ENCODE data around the gene HOXB8.

HOXB8 gene

DNA sequence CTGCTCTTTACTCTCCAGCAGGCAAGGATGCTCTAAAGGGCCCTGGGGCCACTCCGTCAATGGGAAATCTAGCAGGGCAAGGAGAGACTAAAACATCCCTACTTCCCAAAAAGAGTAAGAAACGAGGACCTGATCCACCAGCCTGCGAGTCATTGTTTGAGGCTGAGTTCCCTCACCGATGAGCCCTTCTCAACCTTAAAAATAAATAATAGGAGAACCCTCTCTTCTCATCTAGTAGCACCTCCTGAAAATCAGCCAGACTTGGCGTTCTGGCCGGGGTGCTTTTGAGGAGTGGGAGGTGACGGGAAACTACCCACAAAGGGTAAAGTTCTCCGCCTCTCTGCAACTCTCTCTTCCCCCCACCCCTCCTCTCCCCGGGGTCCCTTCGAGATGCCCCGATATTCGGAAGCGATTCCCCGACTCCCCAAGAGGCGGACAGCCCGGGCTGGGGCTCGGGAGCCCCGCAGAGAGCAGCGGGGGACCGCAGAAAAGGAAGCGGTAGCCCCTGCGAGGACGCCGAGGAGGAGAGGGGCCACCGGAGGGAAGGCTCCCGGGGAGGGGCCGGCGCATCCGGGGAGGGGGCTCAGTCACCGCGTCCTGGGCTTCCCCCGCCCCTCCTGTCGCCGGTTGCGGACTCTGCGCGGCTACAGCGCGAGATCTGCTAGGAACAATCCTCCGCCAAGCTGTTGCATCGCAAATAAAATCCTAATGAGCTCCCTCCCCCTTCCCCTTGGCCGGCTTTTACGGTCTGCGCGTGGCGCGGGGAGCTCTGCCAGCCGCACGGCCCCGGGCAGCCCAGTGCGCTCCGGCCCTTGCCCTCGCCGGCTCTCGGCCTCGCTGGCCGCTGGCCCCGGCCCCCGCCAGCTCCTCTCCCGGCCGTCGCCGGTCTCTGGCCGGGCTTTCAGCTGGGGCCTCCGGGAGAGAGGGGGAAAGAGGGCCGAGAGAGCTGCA is 9.7 kb upstream of the HOXB8 start:
- DNase-seq: peak; percentile 56

DNA sequence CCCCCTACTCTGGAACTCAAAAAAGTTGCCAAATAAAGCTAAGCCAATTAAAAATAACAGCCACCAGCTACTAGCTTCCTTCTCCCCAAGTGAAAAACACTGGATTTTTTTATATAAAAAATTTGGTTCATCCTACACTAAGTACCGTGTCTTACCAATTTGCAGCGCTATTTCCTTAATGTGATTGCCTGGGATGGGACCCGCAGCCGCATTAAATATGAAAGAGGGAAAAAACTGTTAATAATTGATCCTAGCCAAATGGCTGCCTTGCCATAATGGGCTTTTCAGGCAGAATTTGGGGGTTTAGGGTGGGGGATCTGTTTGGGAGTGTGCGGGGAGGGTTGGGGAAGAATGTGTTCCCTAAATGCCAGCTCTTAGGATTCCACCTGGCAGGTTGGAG is 9.0 kb upstream of the HOXB8 start:
- DNase-seq: no peak

DNA sequence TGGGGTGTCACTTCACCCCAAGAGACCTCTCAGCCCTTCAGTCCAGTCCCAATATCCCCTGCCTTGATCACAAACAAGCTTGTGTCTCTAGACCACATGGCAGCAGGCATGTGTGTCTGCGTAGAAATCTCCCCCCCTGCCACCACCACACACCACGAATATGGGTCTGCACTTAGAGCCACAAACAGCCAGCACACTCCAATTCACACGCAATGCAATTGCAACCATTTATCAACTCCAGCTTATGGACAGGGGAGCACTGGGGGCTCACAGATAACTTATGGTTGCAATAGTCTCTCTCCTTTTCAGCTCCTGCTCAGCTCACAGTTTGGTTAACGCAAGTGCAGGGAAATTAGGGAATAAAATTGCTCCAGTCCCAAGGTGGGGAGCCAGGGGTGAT is 8.5 kb upstream of the HOXB8 start:
- DNase-seq: peak; percentile 70

DNA sequence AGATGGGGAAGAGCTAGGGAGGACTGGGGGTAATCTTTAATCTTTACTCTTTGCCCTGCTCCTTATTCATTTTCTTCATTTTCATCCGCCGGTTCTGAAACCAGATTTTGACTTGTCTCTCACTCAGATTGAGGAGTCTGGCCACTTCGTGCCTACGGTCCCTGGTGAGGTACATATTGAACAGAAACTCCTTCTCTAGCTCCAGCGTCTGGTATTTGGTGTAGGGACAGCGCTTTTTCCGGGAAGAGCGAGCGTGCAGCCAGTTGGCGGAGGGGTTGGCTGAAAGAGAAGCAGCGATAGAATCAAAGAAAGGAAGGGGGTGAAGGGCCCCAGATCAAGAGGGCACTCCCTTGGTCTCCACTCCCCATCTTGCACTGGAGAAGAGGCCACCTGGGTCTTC is 7.8 kb upstream of the HOXB8 start:
- DNase-seq: no peak

DNA sequence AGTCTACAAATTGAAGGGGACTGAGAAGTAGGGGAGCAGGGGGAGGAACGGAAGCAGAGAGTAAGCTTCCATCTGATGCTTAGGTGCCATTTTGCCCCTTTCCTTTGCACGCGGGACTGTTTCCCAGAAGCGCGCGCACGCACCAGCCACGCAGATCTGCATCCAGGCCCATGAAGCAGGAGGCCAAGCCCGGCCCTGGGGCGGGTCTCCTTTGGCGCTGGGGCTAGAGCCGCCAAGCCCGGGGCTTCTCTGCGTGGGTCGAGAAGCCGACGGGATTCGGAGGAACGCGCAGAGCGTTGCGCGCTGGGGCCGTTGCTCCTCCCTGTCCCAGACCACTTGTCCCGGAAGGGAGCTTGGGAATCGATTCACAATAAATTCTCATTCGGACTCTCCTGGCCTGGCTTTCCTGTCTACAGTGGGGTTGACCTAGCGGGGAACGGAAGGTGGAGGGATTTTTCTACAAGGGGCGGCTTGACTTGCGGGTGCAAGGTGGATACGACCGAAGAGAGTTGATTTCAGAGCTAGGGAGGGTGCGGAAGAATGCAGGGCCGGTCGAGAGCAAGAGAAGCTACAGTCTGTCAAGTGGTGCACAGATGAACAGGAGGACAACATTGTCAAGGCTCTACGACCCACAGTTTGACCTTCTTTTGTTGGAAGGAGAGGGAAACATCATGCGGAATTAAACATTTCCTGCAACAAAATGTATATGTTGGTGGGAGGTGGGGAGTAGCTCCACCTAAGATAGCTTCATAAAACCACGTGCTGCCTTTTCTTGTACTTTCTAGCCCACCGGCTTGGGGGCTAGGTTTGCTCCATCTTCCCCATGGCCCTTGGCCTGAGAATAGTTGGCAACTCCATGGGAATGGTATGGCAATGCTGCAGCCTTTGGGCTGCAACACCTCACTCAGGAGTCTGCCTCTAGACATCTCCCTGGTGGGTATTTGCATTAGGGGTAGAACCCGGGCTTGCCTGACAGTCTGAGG is 6.6 kb upstream of the HOXB8 start:
- no peak for DNase-seq

DNA sequence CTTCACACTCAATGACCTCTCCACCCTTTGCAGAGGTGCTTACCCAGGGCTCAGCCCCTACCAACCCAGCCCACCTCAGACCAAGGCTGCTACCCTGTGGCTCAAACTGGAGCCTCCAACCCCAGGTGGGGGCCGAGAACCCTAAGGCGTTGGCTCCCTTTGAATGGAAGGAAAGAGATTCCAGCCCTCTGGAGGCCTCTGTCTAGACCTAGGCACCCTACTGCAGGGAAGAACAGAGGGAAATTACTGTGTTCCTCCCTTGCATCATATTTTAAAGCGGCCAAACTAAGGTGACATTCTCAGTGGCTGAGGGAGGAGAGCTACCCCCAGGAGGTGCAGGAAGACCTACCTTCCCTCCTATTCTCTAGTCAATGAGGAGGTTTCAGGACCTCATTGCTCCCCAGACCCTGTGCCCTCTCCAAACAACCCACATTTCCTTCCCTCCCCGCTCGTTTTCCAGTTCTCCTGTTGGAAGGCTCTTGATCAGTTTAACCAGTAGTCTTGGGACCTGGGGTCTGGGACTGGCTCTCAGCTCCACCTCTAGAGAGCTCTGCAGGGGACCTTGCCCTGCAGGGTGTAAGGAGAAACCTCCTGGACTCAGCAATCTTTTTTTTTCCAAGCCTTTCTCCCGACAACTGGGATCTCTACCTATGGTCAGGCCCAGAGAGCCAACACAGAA is 5.5 kb upstream of the HOXB8 start:
- DNase-seq: no peak

DNA sequence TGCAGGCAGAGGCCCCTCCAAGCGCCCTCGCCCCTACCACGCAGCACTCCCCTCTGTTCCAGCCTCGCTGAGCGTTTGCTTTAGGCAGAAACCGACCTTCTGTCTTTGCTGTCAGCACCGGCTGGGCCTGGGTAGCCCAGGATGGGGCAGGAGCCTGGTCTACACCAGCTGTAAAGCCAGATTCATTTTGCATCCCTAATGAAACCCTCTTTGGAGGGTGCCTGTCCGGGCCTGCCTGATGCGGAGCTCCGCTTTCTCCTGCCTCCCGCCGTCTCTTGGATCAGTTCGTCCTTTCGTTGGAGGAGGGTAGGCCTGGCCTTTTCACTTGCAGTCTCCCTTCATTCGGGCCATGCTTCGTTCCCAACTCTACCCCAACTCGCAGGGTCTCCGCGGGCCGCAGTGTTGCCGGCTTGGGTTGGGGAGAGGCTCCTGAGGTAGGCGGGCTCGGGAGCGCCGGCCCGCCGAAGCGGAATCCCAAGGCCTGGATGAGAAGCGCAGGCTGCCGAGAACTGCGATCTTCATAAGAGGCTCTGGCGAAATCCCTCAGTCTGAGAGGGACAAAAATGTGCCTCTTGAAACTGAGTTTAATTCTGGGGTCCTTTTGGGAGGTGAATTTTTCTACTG is 4.8 kb upstream of the HOXB8 start:
- DNase-seq: no peak

DNA sequence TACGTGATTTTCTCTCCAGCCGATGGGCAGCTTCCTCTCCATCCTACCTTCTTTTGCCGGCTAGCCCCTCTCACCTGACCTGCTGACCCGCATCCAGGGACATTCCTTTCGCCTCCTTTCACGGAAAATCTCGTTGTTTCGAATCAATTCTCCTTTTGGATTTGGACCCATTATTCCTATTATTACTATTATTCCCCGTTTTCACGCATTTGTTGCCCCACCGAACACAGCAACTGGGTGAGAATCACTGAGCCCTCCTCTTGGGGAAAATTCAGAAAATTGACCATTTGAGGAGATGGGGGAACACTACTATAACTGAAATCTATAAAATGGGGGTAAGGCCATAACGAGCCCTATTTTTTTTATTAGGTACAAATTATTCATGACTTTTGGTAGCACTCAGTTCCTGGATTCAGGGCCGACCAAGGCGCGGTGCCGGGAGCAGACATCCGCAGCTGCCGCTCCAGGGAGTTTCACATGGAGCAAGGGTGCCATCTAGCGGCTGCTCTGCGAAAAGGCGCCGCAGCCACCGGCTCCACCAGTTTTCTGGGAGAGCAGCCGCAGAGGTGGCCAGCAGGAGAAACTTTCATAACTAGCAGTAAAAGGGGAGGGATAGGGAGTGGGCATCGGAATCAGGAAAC is 3.3 kb upstream of the HOXB8 start:
- DNase-seq: peak; percentile 93

DNA sequence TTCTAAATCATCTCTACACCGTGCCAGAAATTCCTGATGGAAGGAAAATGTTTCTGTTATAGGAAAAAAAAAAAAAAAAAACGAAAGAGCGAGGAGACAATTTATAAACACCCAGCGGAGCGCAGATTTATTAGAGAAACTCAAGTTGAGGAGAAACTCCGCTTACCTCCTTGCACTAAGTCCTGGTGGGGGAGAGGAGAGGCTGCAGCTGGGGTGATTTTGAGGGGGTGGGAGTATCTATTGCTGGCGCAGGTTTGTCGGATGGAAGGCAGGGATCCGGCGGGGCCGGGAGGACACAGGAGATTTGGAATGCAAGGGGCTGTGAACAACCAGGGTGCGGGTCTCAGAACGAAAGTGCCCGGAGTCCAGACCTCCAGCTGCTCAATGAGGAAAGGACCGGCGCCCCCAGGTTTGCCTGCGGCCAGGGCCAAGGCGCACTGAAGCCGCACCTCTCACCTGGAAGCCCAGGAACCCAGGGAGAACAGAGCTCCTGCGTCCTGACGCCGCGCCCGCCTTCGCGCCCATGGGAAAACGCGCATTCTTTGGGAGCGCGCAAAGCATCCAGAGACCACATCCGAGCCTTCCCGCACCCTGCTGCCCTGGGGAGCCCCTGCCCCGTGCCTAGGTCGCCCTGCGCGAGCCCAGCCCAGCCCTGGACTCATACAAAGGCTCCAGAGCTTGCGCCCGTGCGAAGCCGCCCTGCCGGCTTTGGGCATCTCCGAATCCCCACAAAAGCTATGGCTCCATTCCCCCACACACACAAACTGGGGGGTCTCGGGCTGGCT is 2.6 kb upstream of the HOXB8 start:
- DNase-seq: no peak

DNA sequence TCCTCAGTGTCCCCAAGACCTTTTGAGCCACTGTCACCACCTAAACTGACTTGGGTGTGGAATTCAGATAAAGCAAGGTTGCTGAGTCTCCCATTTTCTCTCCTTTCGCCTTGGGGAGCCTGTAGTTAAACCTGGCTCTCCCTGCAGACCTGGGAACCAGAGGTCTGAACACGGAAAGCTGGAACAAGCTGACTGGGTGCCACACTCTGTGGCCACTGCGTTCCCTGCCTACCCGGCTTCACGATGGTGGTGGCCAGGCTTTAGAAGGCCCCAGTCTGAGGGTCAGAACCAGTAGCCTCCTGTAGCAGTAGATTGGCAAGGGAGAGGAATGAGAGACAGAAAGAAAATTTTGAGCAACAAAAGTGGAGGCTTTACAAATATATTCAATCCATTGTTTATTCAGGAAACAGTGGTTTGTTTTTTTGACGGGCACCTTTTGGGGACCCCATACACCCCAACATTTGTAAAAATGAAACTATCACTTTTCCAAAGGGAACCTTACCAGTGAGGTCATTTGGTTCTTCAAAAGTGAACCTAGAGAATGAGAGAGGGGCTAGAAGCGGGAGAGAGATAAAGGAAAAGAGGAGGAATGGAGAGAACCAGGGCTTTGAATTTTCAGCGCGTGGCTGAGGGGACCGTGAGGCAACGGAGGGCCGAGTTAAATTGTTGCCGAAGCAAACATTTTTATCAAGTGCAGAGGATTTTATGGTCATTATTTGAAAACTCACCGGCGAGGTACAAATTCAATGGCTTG is 1.8 kb upstream of the HOXB8 start:
- no peak for DNase-seq

DNA sequence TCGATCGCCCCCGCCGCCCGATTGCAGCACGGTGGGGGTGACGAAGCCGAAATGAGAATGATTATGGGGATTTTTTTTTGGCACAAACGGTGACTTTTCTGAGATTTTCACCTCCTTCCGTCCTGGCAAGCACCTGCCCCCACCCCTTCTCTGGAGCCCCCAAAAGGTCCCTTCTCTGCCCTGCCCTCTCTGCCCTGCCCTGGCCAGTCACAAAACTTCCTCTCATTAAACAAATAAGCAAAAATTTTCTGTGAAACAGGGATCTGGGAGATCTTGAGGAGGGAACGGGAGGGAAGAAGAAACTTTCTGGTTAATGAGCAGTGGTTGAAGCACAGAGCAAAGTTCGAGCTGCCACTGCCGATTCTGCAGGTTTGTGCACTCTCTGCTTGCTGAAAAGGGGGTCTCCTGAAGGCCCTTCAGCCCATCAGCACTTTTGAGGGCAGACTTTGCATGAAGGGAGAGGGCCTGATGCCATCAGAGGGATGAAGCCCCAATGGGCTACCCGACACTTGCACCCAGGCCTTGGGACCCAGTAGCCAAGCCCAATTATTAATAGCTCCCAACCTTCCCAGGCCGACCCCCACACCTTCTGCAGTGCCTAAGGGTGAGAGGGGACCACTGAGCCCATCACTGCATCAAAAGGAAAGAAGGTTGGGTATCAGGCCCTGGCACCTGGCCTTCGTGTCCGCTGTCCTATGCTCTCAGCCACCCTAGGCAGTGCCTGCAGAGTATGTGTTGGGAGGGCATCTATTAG is 1.0 kb upstream of the HOXB8 start:
- no peak for DNase-seq

DNA sequence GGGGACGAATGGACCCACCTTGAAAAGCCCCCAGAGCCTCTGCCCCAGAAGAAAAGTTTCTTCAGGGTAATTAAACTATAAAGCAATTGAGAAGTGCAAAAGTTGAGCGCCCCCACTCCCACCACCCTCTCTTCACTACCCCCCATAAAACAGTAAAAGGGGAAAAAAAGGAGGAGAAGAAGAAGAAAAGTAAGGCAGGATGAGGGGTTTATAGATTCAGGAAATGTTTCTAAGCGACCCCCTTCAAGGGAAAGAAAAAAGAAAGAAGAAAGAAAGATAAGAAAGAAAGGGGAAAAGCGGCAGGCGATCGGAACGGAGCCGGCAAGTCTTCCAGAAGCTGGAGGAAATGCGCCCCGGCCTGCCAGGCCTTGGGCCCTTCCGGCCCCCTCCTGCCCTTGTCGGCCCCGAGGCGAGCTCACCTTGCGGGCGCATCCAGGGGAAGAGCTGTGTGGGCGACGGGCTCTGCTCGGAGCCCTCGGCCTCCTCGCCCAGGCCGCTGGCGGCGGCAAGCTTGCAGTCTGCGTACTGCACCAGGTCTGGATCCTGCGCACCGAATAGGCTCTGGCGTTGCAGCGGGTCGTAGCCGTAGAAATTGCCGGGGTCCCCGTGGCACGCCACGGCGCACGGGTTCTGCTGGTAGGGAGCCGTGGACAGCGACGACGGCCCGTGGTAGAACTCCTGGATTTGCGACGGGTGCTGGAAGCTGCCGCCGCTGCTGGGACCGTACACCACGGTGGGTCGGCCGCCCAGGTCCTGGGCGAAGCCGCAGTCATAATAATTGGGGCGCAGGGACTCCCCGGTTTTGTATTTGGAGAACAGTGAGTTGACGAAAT is 1.0 kb downstream of the HOXB8 start:
- no peak for DNase-seq

DNA sequence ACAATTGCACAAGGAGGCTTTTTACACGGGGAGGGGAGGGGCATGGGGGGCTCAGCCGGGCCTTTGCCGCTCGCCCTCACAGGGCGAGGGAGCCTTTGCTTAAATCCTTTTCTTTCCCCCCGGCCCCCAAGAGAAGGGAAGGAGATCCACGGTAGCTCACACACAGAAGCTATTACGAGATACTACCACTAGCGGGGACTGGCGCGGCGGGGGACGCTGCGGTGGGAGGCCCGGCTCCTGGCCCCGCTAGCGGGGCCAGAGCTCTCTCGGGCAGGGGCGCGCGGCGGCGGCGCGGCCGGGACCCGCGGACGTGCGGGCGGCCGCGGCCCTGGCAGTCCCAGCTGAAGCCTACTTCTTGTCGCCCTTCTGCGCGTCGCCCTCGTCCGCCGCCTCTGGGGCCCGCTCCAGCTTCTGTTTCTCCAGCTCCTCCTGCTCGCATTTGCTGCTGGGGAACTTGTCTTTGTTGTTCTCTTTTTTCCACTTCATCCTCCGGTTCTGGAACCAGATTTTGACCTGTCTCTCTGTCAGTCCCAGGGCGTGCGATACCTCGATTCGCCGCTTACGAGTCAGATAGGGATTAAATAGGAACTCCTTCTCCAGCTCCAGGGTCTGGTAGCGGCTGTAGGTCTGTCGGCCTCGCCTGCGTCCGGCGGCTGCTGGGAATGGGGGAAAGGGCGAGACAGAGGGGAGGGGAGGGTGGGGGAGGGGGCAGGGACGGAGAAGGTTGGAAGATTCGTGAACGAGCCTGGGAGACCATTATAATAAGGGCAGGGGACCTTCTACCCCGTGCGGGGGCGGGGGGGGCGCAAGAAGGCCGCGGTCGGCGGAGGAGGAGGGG is 2.0 kb downstream of the HOXB8 start:
- peak; percentile 80 for DNase-seq

DNA sequence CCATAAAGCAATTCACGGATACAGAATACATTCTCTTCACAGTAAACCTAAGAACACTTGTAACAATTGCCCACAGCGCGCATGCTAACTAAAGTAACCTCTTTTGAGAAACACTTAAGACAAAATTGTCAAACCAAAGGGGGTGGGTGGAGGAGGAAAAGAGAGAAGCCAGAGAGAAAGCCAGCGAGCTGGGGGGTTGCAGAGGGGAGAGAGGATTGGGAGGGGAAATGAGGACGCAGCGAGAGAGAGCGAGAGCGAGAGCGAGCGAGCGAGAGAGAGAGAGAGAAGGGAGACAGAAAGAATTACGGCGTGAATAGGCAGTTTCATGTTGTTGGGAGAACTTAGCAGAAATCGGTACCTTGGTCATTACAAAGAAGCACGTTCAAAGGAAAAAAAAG is 2.6 kb downstream of the HOXB8 start:
- DNase-seq: peak; percentile 80

DNA sequence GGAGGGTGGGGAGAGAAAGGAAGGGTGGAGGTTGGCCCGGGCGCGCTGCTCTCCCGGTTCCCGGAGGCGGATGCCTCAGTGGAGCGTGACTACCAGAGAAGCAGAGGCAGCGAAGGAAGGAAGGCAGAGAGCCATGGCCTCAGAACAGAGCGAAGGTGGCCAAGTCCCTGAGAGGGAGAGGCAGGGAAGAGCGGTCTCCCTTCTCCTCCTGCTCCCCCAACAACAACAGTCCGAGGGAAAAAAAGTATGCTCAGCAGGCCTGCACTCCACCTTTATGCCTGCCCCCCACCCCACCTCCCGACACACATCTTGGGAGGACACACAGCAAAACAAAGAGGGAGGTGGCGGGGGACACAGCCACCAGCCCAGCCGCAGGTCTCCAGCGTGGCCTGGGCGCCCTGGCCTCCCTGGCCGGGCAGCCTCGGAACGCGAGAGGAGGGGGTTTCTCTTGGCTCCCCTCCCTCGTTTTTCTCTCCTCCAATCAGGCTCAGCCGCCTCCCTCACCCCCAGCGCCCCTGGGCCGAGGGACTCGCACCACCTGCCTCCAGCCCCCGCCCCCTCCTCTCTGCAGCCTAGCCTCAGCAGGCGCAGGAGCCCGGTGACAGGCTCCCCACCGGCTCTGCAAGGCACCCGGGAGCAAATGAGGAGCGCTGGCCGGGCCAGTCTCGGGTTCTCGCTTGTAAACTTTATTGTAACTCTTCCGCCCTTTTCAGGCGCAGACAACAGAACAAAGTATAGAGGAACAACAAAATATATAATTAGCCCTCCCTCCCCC is 3.2 kb downstream of the HOXB8 start:
- DNase-seq: no peak

DNA sequence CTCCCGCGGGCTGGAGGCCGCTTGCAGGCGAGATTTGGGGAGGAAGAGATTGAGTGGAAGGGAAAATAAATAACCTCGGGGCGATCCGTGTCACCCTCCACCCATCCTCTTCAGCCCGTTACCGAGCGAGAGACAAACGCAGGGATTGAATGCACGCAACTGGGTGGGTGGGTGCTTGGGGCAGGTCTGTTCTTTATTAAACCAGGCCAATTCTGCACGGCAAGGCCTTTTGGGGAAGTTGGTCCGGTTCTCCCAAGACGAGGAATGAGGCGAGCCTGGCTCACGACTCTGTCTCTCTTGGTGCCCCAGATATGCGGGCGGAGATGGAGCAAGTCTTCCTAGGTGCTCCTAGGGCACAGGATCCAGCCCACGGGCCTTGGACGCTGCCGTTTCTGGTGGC is 3.9 kb downstream of the HOXB8 start:
- peak; percentile 68 for DNase-seq

Measured in OCI-M1 (cell line).